Fibroblast of mammary gland (primary cell): ENCODE measurements around the gene PARP1.
"Not testable (repeated sequence)": the region's sequence is repeated elsewhere in the genome, so short reads cannot be mapped to it uniquely, and the experiment has no call there.

ENCODE experiments used
- DNase-seq: peaks from one replicate; pipeline ENCODE4 v3.0.0-alpha.2; 2010; ENCODE audit warnings: low read depth
- H3K4me3 ChIP-seq: 2 replicates; pipeline ENCODE4 v1.5.1; 2011; ENCODE audit warnings: low read depth, mild to moderate bottlenecking, low read length, moderate library complexity; ENCODE audit not compliant: control insufficient read depth
- TF ChIP-seq, protein P1 (sequence below): conservative IDR thresholded peaks from 2 replicates; pipeline ENCODE4 v1.5.1; 2011; ENCODE audit warnings: low read depth, low read length, inconsistent platforms; ENCODE audit not compliant: control insufficient read depth, insufficient read depth

PARP1 gene

DNA sequence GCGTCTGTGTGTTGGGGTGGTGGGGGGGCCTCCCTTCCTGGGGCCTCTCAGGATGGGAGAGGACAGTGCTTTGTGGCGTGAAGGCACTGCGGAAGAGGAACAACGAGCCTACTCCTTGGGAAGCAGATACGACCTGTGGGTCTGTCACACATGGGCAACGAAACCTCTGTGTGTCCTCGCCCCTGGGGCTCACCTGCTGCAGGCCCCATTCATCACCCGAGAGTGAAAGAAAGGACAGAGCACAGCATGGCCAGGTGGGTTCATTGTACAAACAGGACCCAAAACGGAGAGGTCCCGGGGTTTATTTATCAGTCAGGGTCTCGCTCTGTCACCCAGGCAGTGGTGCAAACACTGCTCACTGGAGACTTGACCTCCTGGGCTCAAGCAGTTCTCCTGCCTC lies 58.8 kb downstream of the PARP1 start:
- TF ChIP-seq, protein P1, sequence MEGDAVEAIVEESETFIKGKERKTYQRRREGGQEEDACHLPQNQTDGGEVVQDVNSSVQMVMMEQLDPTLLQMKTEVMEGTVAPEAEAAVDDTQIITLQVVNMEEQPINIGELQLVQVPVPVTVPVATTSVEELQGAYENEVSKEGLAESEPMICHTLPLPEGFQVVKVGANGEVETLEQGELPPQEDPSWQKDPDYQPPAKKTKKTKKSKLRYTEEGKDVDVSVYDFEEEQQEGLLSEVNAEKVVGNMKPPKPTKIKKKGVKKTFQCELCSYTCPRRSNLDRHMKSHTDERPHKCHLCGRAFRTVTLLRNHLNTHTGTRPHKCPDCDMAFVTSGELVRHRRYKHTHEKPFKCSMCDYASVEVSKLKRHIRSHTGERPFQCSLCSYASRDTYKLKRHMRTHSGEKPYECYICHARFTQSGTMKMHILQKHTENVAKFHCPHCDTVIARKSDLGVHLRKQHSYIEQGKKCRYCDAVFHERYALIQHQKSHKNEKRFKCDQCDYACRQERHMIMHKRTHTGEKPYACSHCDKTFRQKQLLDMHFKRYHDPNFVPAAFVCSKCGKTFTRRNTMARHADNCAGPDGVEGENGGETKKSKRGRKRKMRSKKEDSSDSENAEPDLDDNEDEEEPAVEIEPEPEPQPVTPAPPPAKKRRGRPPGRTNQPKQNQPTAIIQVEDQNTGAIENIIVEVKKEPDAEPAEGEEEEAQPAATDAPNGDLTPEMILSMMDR: no peak
- no peak overlapping the region for H3K4me3 ChIP-seq
- no peak for DNase-seq

DNA sequence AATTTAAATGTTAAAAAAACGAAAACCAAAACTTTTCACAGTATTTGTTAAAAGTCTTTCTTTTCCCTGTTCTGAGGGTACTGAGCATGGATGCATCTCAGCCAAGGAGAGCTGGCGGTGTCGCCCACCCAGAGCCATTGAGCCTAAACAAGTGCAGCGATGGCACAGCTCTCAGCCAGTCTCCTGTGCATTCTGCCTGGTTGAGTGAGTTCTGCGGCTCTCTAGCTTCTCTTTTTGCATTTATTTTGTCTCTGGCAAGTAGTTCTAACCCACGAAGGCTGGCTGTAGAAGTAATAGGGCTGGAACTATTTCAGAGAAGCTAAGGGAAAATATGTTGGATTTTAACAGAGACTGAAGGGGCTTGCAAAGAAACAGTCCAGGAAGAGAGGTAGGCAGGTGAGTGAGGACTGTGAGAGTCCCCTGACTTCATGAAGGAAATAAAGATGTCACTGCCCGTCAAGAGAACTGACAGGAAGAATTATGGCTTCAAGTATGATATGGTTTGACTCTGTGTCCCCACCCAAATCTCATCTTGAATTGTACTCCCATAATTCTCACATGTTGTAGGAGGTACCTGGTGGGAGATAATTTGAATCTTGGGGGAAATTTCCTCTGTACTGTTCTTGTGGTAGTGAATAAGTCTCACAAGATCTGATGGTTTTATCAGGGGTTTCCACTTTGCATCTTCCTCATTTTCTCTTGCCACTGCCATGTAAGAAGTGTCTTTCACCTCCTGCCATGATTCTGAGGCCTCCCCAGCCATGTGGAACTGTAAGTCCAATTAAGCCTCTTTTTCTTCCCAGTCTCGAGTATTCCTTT lies 63.2 kb downstream of the PARP1 start:
- DNase-seq: no peak
- TF ChIP-seq, protein P1: no peak
- no peak overlapping the region for H3K4me3 ChIP-seq

DNA sequence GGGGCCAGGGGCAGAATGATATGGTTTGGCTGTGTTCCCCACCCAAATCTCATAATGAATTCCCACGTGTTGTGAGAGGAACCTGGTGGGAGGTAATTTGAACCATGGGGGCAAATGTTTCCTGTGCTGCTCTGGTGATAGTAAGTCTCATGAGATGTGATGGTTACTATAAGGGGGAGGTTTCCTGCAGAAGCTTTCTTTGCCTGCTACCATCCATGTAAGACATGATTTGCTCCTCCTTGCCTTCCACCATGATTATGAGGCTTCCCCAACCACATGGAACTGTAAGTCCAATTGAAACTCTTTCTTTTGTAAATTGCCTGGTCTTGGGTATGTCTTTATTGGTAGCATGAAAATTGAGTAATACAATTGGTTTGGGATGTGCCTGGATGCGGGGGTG lies 65.2 kb downstream of the PARP1 start:
- DNase-seq: no peak
- H3K4me3 ChIP-seq: no peak overlapping the region
- TF ChIP-seq, protein P1: no peak

DNA sequence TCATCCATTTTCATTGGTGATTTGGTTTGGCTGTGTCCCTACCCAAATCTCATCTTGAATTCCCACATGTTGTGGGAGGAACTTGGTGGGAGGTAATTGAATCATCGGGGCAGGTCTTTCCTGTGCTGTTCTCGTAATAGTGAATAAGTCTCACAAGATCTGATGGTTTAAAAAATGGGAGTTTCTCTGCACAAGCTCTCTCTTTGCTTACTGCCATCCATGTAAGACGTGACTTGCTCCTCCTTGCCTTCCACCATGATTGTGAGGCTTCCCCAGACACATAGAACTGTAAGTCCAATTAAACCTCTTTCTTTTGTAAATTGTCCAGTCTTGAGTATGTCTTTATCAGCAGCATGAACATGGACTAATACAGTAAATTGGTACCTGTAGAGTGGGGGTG lies 67.8 kb downstream of the PARP1 start:
- H3K4me3 ChIP-seq, DNase-seq: not testable (repeated sequence)

DNA sequence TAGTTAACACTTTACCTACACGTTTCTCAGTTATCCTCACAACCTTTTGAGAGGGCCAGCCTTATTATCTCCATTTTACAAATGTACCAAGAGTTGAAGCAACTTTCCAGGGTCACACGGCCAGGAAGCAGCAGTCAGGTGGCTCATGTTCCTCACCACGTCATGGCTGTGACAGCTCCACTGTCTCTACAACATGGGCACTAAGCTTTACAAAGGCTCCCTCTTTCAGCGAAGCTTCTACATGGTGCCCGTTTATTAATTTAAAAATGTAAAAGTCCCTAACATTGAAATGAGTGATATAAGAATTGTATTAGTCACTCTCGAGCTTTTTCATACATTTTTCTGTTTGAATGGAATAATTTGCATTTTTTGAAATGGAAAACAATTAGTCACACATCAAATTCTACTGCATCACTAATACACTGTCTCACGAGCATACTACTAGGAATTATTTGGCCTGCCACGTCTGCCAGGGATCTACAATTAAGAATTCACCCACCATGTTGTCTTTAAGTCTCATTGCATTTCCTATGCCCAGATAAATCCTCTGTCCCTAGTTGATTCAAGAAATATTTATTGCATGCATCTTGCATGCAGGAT lies 70.5 kb downstream of the PARP1 start:
- no peak for DNase-seq
- H3K4me3 ChIP-seq: no peak overlapping the region
- TF ChIP-seq, protein P1: no peak

DNA sequence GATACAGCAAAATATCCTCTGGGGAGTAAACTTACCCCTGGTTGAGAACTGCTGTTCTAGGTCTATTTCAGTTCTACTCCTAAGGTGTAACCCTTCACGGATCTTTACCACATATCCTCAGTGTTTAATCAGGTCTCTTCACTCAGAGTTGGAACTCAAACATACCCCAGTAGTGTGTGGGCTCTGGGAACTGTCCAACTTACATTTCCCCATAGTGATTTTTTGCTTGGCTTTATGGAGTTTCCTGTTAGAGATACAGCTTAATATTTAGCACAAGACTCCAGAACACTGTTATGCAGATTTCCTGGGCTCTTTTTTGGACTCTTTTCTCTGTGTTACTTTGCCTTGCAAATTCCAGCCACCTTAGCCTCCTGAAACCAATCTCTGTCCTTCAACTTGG lies 72.2 kb downstream of the PARP1 start:
- DNase-seq: no peak
- TF ChIP-seq, protein P1: no peak

DNA sequence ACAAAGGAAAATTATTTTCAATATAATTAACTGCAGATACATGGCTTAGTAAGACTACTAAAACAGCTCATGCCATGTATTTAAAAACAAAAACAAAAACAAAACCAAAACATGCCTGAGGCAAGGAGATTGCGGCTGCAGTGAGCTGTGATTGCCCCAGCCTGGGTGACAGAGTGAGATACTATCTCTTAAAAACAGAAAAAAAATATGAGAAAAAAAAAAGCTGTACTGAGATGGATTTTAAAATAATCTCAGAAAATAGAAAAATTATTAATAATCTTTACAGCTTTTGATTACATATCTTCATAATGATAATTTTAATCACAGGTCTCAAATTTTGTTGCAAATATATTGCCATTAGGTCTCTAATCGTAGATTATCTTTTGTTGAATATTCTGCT lies 74.9 kb downstream of the PARP1 start:
- H3K4me3 ChIP-seq: no peak overlapping the region
- DNase-seq: no peak

More for the DNA sequence above, 72.2 kb downstream of the PARP1 start:
- no peak overlapping the region for H3K4me3 ChIP-seq

More for the DNA sequence above, 74.9 kb downstream of the PARP1 start:
- TF ChIP-seq, protein P1: no peak
